ENCODE measurements around the gene RILPL1.
"Not testable (repeated sequence)": the region's sequence is repeated elsewhere in the genome, so short reads cannot be mapped to it uniquely, and the experiment has no call there.

The RILPL1 gene

GRCh38 chr12:123528858-123529257, 4.7 kb downstream of the RILPL1 start:
- DNase-seq, result no peak

DNA sequence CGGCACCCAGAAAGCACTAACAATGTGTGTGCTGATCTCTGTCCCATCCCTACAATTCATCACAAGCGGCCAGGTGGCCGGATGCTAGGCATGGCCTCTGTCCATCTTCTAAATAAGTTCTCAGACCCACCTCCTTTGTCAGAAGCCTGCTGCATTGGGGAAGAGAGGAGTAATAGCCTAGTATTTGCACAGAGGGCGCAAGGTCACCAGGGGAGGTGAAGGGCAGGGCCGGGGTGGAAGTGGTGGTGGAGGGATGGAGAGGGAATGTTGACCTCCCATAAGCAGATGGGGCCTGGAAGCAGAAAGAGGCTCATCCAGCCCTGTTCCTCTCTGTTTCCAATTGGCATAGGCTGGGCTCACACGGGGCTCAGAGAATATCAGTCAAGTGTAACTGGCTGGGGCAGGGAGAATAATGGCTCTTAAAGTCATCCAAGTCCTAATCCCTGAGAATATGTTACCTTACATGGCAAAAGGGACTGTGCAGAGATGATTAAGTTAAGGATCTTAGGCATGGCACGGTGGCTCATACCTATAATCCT, 6.9 kb downstream of the RILPL1 start:
- DNase-seq, result no peak

- no peak for DNase-seq
Measured at GRCh38 chr12:123524378-123524777, 9.1 kb downstream of the RILPL1 start.

- DNase-seq, result no peak
Measured at GRCh38 chr12:123523518-123523917, 10.0 kb downstream of the RILPL1 start.

DNA sequence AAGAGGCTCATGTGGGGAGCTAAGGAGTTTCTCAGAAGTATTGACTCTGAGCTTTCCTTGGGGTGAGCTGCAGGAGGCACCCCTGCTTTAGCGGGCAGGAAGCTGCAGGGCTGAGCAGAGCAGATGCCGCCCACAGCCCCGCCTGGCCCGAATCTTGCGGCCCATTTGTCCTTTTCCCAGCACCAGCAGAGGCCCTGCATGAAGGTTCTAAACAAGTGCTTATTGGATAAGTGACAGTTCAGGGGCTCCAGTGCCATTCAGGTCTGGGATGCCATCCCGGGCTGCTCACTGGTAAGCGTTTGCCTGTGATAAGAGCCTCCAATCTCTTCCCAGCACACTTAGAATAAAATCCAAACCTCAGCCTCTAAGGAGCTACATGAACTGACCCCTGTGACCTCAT, 11.4 kb downstream of the RILPL1 start:
- DNase-seq, result no peak

DNA sequence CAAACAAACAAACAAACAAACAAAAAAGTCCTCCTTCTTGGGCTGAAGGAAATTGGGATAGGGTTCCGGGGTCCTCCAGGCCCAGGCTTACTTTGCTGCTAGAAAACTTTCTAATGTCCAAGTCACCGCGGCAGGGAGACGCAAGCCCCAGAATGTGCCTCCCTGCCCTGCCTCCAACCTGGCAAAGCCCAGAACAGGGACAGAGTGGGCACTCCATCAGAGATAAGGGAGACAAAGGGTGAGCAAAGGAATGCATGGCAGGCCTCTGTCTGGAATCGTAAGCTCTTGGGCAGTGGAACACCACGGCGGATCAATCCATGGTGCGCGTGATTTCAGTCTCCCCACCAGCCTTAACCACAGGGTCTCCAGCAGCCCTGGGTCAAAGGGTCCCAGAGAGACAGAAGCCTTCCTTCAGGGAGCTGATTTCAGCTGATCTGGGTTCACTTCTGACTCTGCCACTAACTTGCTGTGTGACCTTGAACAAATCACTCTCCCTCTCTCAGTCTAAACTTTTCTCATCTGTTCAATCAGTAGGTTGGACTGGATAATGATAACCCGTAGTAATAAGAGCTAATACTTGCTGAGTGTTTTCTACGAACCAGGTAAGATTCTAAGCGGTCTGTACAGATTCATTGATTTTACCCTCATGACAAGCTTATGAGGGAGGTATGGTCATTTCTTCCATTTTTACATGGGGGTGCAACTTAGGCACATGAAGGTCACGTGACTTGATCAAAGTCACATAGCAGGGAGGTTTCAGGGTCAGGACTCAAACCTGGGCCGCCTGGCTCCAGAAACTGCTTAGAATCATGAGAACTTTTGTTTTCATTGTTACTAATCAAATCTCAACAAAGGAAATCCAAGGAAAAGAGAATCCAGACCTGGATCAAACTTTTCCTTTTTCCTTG, 12.7 kb downstream of the RILPL1 start:
- DNase-seq, result no peak

DNA sequence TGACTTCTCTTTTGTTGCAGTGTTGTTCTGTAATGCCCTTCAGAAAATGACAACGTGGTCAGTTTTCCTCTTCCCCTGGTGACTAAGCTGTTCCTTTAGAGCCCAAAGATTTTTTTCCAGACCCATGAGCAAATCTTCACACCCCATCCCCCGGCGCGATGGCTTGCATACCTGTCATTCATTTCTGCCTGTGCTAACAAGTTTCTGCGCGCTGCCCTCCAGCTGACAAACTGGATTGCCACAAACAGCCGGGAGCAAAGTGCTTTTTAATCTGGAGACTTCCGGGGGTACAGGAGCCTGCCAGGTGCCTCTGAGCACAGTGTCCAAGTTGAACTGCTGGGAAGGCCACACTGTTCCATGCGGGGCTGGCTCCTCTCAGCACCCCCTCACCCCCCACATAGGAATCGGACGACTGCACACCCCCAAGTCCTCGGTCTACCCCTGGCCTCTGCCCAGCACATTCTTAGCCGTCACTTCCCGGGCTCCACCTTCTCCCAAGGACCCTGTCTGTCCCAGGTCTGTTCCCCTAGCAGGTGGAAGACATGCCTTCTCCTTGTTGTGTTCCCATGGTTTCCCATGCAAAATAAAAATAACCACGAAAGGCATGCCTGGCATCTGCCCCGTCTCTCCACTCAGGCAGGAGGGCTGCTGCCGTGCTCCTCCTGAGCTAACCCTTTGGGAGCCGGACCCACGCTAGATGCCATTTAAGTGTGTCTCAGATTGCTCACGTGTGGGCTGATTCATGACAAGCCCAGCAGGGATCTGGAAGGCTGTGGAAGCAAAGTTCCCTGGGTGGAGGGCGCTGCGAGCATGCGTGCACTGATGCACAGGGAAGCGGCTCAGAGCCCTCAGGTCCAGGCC, 14.1 kb downstream of the RILPL1 start:
- peak; percentile 46 for DNase-seq

GRCh38 chr12:123516216-123516780, 17.2 kb downstream of the RILPL1 start:
- no peak for DNase-seq

- not testable (repeated sequence) for DNase-seq
Measured at GRCh38 chr12:123514582-123515221, 18.8 kb downstream of the RILPL1 start.

DNA sequence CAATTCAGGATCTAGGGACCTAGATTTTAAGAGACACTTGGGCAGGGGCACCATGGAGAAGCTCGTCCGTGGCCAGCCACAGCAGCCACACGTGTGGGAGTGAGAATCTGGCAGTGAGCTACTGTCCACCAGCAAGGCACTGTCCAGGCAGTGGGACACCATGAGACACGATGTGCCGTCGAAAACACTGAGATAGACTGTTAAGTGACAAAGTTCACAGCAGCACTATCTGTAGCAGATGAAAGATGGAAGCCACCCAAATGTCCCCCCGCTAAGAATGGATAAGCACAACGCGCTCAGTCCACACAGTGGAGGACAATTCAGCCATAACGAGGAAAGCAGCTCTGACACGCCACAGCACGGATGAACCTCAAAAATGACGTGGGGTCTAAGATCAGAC, 19.7 kb downstream of the RILPL1 start:
- DNase-seq, result no peak

GRCh38 chr12:123512838-123513665, 20.5 kb downstream of the RILPL1 start:
- peak; percentile 95 for DNase-seq

GRCh38 chr12:123506843-123507236, 26.7 kb downstream of the RILPL1 start:
- DNase-seq, result no peak

- no peak for DNase-seq
Measured at GRCh38 chr12:123506059-123506842, 27.3 kb downstream of the RILPL1 start.

DNA sequence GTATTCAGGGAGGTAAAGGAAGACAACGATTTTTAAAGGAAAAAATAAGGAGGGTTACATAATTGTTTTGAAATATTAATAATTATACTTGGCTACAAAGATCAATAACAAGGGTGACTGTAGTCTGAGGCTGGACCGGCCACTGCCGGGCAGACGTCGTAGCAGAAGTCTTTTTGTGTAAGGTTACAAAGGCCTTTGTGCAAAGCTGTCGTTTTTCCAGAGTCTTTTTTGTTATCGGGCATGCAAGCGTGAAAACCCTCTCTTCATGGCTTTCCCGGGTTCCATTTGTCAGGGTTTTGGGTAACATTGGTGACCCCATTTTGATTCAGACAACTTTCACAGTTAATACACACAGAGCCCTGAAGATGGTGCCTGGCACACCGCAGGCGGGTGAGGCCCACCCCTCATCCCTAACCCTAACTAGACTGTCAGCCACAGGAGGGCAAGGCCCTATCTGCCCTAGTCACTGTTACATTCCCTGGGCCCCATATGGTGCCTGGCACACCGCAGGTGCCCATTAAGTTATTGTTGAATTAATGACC, 31.3 kb downstream of the RILPL1 start:
- no peak for DNase-seq

DNA sequence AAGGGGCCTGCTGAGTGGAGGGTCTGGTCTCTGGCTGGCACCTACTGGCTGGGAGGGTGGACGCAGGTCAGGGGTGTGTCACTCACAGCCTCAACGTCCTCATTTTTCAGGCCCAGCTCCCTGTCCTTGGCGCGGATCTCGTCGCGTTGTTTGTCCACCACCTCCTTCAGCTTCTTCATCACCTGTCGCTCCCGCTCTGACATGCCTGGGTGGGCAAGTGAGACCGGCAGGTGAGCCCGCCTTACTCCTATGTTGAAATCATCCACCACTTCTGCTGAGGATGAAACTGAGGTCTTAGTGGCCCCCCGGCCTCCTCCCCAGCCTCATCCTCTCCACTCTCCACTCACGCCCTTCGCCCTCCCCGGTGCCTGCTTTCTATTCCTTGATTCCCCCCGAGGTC, 34.2 kb downstream of the RILPL1 start:
- no peak for DNase-seq

- no peak for DNase-seq
Measured at GRCh38 chr12:123498126-123498825, 35.2 kb downstream of the RILPL1 start.

- no peak for DNase-seq
Measured at GRCh38 chr12:123497065-123497464, 36.5 kb downstream of the RILPL1 start.

GRCh38 chr12:123494124-123494851, 39.2 kb downstream of the RILPL1 start:
- no peak for DNase-seq

GRCh38 chr12:123492339-123493039, 41.0 kb downstream of the RILPL1 start:
- not testable (repeated sequence) for DNase-seq
